SHP77 (cell line): Measurements from ENCODE around the gene PRKG2.

Experiments used
- DNase-seq, 2 experiments: peaks; one replicate each; lab custom pipeline; 2025; lab: John Stamatoyannopoulos, UW

The PRKG2 gene

DNA sequence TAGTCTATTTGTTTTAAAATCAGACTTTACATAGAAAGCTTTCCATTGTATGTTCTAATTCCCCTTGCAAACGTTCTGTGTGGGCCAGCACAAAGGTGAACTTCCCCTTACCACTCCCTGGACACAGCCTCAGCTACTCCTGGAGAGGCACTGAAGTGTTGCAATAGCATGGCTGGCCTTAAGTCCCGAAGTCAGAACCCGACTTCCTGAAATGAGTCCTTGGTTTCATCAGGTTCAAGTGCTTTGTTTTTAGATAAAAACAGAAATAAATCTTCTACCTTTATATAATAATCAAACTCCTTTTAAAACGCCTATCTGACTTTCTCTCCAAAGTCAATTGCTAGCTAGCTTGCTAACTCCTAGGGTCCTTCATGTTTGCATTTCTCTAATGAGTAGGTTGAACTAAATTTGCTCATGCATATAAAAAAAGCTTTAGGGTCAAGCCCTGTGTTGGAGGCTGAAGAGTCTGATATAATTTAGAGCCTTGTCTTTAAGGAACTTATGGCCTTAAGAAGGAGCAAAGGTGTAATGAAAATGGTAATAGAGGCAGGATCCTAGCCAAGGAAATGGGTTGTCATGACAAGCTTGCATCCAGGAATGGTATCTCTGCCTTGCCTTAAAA, 175.6 kb downstream of the PRKG2 start:
- no peak for DNase-seq

DNA sequence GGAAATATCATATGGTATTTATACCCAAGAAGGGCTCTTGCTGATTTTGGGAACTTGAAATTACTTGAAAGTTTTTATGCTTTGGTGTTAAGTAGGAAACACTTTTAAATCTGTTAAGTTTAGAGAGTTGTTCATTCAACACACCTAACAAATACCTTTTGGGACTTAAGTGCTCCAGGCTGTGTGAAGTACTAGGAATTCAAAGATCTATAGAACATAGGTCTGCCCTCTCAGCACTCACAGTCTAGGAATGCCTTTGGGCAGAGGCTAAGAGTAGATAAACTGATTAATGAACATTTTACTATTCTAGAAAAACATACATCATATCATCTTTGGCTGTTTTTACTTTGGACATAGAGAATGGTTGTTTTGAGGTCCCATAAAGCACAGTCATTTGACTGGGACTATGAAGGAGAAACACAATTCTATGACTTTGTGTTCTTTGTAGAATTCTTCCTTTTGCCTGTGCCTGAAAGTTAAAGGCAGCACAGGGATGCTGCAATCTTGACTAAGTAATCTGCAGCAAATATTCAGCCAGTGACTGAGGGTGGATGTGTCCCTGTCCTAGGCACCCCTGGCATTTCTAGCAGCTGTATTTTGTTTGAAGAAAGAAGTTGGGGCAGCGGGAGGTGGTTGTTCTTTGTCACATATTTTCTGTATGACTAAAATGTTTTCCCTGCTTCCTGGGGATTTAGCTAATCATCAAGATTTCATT, 176.2 kb downstream of the PRKG2 start:
- DNase-seq, result no peak
